HepG2 (cell line): ENCODE measurements around the gene FBH1. TPM values are rescaled to one million over a fixed set of nuclear protein-coding genes. Genes with fewer than 3 reads are reported as not detected.

Source experiments
- CBX2 ChIP-seq, 2 experiments: fragments of 200-600 bp in 1 of 2; sonication (generic); formaldehyde crosslinking in 1 of 2; IDR thresholded peaks; 2 replicates each; pipeline versions ENCODE4 v1.7.0 to v1.8.1; 2018 to 2022; ENCODE audit warnings: low read depth in 2 of 2, low read length in 1 of 2, mild to moderate bottlenecking in 1 of 2, missing genetic modification reagents in 1 of 2
- ETV5 ChIP-seq: IDR thresholded peaks from 2 replicates; pipeline ENCODE4 v1.6.1; 2018; ENCODE audit warnings: missing biosample characterization, missing genetic modification reagents, inconsistent platforms, borderline replicate concordance
- GABPB1 ChIP-seq: IDR thresholded peaks from 2 replicates; pipeline ENCODE4 v1.6.1; 2016; ENCODE audit warnings: mild to moderate bottlenecking, missing genetic modification reagents, moderate library complexity, missing compliant biosample characterization
- KLF15 ChIP-seq: sonication (generic); formaldehyde crosslinking; IDR thresholded peaks from 2 replicates; pipeline ENCODE4 v1.8.1; 2023; ENCODE audit warnings: borderline replicate concordance, mild to moderate bottlenecking, inconsistent platforms, missing genetic modification reagents, mixed read lengths
- MEIS2 ChIP-seq: sonication (generic); formaldehyde crosslinking; IDR thresholded peaks from 2 replicates; pipeline ENCODE4 v1.9.0; 2021; ENCODE audit warnings: mild to moderate bottlenecking, missing genetic modification reagents
- REPIN1 ChIP-seq: sonication (generic); formaldehyde crosslinking; IDR thresholded peaks from 2 replicates; pipeline ENCODE4 v1.8.0; 2022; ENCODE audit warnings: missing genetic modification reagents, low read depth, mild to moderate bottlenecking, borderline replicate concordance
- SALL2 ChIP-seq: sonication (generic); formaldehyde crosslinking; IDR thresholded peaks from 2 replicates; pipeline ENCODE4 v1.8.1; 2023; ENCODE audit warnings: mild to moderate bottlenecking, missing genetic modification reagents, inconsistent platforms
- SMARCC2 ChIP-seq: fragments of 450-650 bp; IDR thresholded peaks from 2 replicates; pipeline ENCODE4 v1.6.1; 2017; ENCODE audit warnings: antibody characterized with exemption, mild to moderate bottlenecking
- STAT5B ChIP-seq: sonication (generic); formaldehyde crosslinking; IDR thresholded peaks from 2 replicates; pipeline ENCODE4 v1.4.0; 2020; ENCODE audit warnings: missing genetic modification reagents
- polyA plus RNA-seq, 8 experiments: library from polyadenylated mRNA; depleted of rRNA in 3 of 8; stranded (reverse) in 7 of 8; unstranded in 1 of 8; fragments of >200 nt; fragmentation: Illumina TruSeq in 4 of 8; extraction: Trizol in 4 of 8; gene quantifications; 2 replicates each; pipeline versions ENCODE4 v1.2.1 to v1.2.3, GENCODE V29; 2011 to 2016; ENCODE audit warnings: low read depth in 4 of 8, missing spikeins in 1 of 8, mixed read lengths in 1 of 8; ENCODE audit not compliant: insufficient read depth in 1 of 8
- total RNA-seq, 5 experiments: library from RNA; depleted of rRNA; stranded (reverse); fragments of >200 nt; fragmentation: Illumina TruSeq; extraction: Trizol; gene quantifications; 2 replicates each; pipeline ENCODE4 v1.2.3, GENCODE V29; 2016; ENCODE audit warnings: low read depth in 1 of 5
- TF ChIP-seq, protein P1 (sequence below): sonication (generic); formaldehyde crosslinking; IDR thresholded peaks from 2 replicates; pipeline ENCODE4 v1.4.0; 2020; ENCODE audit warnings: mild to moderate bottlenecking, missing genetic modification reagents
- TF ChIP-seq, protein P2 (sequence below): IDR thresholded peaks from 2 replicates; pipeline ENCODE4 v1.6.1; 2012; ENCODE audit warnings: inconsistent platforms
- TF ChIP-seq, protein P3 (sequence below): IDR thresholded peaks from 2 replicates; pipeline ENCODE4 v1.6.1; 2016; ENCODE audit warnings: missing compliant biosample characterization, missing genetic modification reagents, borderline replicate concordance
- TF ChIP-seq, protein P4 (sequence below): sonication (generic); formaldehyde crosslinking; IDR thresholded peaks from 2 replicates; pipeline ENCODE4 v1.4.0; 2020; ENCODE audit warnings: missing genetic modification reagents, mild to moderate bottlenecking, borderline replicate concordance
- TF ChIP-seq, protein P5 (sequence below): sonication (generic); formaldehyde crosslinking; IDR thresholded peaks from 2 replicates; pipeline ENCODE4 v1.8.0; 2022; ENCODE audit warnings: missing genetic modification reagents, mild to moderate bottlenecking, moderate library complexity, borderline replicate concordance
- TF ChIP-seq, protein P6 (sequence below): sonication (generic); formaldehyde crosslinking; IDR thresholded peaks from 2 replicates; pipeline ENCODE4 v1.9.0; 2021; ENCODE audit warnings: missing genetic modification reagents, borderline replicate concordance

FBH1 gene
- total and polyA plus RNA-seq, 2 of the 13 experiments (the other 11 are each of a cell fraction or from before 2014, with no cell fraction given), result 48.8 to 60.3 TPM

DNA sequence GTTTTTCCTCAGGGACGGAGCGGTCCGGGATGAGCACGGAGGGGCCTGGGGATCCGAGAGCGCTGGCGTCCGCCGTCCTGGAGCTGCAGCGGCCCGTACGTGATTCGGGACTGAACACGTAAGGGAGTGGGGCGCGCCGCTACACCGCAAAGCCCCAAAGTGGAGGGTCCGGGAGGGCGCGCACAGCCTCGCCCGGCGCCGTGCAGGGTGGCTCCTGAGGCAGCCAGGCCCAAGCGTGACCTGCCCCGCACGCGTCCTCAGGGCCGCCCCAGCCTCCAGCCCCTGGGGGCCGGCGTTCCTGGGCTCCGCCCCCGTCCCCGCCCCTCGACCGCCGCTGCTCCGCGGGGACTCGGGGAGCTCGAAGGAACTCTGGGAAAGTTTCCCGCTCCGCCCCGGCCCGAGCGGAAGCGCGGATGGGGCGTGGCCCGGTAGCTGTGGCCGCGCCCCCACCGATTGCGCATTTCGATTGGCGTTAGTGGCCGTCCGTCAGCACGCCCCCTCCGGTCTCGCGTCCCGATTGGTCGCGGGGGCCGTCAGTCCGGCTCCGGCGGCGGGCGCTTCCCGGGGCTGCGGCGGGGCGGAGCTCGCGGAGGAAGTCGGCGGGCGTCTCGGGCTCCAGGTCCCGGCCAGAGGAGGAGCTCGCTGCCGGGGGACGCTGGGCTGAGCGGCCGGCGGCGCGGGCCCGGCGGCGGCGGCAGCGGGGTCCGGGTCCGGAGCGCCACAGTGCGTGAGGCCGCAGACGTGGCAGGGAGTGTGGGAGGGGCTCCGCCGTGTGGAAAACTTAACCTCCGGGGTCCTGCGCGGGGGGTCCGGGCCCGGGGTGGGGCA lies at the start of gene FBH1, which contains the start of gene ANKRD16 (continued):
- TF ChIP-seq, protein P1, sequence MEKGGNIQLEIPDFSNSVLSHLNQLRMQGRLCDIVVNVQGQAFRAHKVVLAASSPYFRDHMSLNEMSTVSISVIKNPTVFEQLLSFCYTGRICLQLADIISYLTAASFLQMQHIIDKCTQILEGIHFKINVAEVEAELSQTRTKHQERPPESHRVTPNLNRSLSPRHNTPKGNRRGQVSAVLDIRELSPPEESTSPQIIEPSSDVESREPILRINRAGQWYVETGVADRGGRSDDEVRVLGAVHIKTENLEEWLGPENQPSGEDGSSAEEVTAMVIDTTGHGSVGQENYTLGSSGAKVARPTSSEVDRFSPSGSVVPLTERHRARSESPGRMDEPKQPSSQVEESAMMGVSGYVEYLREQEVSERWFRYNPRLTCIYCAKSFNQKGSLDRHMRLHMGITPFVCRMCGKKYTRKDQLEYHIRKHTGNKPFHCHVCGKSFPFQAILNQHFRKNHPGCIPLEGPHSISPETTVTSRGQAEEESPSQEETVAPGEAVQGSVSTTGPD, result no peak
- TF ChIP-seq, protein P2, sequence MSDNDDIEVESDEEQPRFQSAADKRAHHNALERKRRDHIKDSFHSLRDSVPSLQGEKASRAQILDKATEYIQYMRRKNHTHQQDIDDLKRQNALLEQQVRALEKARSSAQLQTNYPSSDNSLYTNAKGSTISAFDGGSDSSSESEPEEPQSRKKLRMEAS, result peak; percentile 94
- peak; percentile 90; the same call in 1 of the 2 replicates for TF ChIP-seq KLF15 (CRISPR knock-in tag)
- no peak for TF ChIP-seq STAT5B (CRISPR knock-in tag)
- peak; percentile 72 for TF ChIP-seq REPIN1 (CRISPR knock-in tag)
- TF ChIP-seq, protein P3, sequence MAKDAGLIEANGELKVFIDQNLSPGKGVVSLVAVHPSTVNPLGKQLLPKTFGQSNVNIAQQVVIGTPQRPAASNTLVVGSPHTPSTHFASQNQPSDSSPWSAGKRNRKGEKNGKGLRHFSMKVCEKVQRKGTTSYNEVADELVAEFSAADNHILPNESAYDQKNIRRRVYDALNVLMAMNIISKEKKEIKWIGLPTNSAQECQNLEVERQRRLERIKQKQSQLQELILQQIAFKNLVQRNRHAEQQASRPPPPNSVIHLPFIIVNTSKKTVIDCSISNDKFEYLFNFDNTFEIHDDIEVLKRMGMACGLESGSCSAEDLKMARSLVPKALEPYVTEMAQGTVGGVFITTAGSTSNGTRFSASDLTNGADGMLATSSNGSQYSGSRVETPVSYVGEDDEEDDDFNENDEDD (CRISPR knock-in tag), result peak; percentile 70; the same call in 1 of the 2 replicates
- TF ChIP-seq, protein P4, sequence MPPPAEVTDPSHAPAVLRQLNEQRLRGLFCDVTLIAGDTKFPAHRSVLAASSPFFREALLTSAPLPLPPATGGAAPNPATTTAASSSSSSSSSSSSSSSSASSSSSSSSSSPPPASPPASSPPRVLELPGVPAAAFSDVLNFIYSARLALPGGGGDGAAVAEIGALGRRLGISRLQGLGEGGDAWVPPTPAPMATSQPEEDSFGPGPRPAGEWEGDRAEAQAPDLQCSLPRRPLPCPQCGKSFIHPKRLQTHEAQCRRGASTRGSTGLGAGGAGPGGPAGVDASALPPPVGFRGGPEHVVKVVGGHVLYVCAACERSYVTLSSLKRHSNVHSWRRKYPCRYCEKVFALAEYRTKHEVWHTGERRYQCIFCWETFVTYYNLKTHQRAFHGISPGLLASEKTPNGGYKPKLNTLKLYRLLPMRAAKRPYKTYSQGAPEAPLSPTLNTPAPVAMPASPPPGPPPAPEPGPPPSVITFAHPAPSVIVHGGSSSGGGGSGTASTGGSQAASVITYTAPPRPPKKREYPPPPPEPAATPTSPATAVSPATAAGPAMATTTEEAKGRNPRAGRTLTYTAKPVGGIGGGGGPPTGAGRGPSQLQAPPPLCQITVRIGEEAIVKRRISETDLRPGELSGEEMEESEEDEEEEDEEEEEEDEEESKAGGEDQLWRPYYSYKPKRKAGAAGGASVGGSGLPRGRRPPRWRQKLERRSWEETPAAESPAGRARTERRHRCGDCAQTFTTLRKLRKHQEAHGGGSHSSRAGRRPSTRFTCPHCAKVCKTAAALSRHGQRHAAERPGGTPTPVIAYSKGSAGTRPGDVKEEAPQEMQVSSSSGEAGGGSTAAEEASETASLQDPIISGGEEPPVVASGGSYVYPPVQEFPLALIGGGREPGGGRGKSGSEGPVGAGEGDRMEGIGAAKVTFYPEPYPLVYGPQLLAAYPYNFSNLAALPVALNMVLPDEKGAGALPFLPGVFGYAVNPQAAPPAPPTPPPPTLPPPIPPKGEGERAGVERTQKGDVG, result no peak
- TF ChIP-seq, protein P5, sequence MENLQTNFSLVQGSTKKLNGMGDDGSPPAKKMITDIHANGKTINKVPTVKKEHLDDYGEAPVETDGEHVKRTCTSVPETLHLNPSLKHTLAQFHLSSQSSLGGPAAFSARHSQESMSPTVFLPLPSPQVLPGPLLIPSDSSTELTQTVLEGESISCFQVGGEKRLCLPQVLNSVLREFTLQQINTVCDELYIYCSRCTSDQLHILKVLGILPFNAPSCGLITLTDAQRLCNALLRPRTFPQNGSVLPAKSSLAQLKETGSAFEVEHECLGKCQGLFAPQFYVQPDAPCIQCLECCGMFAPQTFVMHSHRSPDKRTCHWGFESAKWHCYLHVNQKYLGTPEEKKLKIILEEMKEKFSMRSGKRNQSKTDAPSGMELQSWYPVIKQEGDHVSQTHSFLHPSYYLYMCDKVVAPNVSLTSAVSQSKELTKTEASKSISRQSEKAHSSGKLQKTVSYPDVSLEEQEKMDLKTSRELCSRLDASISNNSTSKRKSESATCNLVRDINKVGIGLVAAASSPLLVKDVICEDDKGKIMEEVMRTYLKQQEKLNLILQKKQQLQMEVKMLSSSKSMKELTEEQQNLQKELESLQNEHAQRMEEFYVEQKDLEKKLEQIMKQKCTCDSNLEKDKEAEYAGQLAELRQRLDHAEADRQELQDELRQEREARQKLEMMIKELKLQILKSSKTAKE (CRISPR knock-in tag), result no peak
- TF ChIP-seq CBX2 (IDR thresholded peaks at IDR 0.05; ENCODE audit: low read depth, low read length), result no peak
- no peak for TF ChIP-seq CBX2 (CRISPR knock-in tag; IDR thresholded peaks at IDR 0.05; ENCODE audit: low read depth)
- TF ChIP-seq, protein P6, sequence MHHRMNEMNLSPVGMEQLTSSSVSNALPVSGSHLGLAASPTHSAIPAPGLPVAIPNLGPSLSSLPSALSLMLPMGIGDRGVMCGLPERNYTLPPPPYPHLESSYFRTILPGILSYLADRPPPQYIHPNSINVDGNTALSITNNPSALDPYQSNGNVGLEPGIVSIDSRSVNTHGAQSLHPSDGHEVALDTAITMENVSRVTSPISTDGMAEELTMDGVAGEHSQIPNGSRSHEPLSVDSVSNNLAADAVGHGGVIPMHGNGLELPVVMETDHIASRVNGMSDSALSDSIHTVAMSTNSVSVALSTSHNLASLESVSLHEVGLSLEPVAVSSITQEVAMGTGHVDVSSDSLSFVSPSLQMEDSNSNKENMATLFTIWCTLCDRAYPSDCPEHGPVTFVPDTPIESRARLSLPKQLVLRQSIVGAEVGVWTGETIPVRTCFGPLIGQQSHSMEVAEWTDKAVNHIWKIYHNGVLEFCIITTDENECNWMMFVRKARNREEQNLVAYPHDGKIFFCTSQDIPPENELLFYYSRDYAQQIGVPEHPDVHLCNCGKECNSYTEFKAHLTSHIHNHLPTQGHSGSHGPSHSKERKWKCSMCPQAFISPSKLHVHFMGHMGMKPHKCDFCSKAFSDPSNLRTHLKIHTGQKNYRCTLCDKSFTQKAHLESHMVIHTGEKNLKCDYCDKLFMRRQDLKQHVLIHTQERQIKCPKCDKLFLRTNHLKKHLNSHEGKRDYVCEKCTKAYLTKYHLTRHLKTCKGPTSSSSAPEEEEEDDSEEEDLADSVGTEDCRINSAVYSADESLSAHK, result no peak
- peak; percentile 92 for TF ChIP-seq SALL2 (CRISPR knock-in tag)
- TF ChIP-seq SMARCC2, result no peak
- TF ChIP-seq MEIS2, result peak; percentile 15; the same call in 1 of the 2 replicates
- peak; percentile 95 for TF ChIP-seq GABPB1
- peak; percentile 88; the same call in 1 of the 2 replicates for TF ChIP-seq ETV5
